Astrocyte of the spinal cord (primary cell): ENCODE results near the gene TTYH3.

Source experiments
- DNase-seq: peaks from one replicate; pipeline ENCODE4 v3.0.0; 2011; ENCODE audit warnings: low read depth, low spot score
- H3K4me3 ChIP-seq: 2 replicates; pipeline ENCODE4 v1.5.1; 2011; ENCODE audit warnings: low read depth, mild to moderate bottlenecking, low read length, moderate library complexity
- CTCF ChIP-seq: IDR thresholded peaks from 2 replicates; pipeline ENCODE4 v1.5.1; 2012; ENCODE audit warnings: low read depth, mild to moderate bottlenecking, low read length, inconsistent platforms
- in situ Hi-C: cut with HindIII; loops from 2 replicates; pipeline ENCODE4 v1.10.0; 2017; ENCODE audit warnings: low sequenced_read_pairs

TTYH3 gene

GRCh38 chr7:2657920-2658671 lies 26.3 kb downstream of the TTYH3 start:
- no peak for TF ChIP-seq CTCF
- DNase-seq = no peak
- H3K4me3 ChIP-seq = no peak overlapping the region
- in situ Hi-C loops = no loop called here

- in situ Hi-C loops = no loop called here
- DNase-seq = no peak
- TF ChIP-seq CTCF = no peak
- no peak overlapping the region for H3K4me3 ChIP-seq
Measured at GRCh38 chr7:2658941-2659340, 27.2 kb downstream of the TTYH3 start.

- no peak overlapping the region for H3K4me3 ChIP-seq
- in situ Hi-C loops = no loop called here
- TF ChIP-seq CTCF = no peak
- no peak for DNase-seq
Measured at GRCh38 chr7:2659556-2660358, 28.0 kb downstream of the TTYH3 start.

GRCh38 chr7:2660359-2661095 lies 28.7 kb downstream of the TTYH3 start:
- in situ Hi-C loops = no loop called here
- no peak overlapping the region for H3K4me3 ChIP-seq
- DNase-seq = no peak
- peak; percentile 57 for TF ChIP-seq CTCF

- H3K4me3 ChIP-seq = no peak overlapping the region
- in situ Hi-C loops = no loop called here
- DNase-seq = no peak
- TF ChIP-seq CTCF = no peak
Measured at GRCh38 chr7:2661096-2661449, 29.3 kb downstream of the TTYH3 start.

GRCh38 chr7:2661602-2662272 lies 30.0 kb downstream of the TTYH3 start:
- TF ChIP-seq CTCF = peak; percentile 26
- in situ Hi-C loops = no loop called here
- DNase-seq = no peak
- H3K4me3 ChIP-seq = no peak overlapping the region
